Liver (tissue), 3 donors: ENCODE data around the gene RREB1.

Source experiments
- CTCF ChIP-seq: fragments of 150-350 bp; IDR thresholded peaks from 2 replicates; pipeline ENCODE4 v1.5.1; 2017; ENCODE audit warnings: improper control_type of control experiment, low read depth, low read length; ENCODE audit not compliant: missing input control
- RAD21 ChIP-seq, 2 donors: IDR thresholded peaks; 2 replicates each; pipeline ENCODE4 v1.6.1; 2016; ENCODE audit warnings: antibody characterized with exemption in 2 of 2, mild to moderate bottlenecking in 2 of 2
- TAF1 ChIP-seq: conservative IDR thresholded peaks from 2 replicates; pipeline ENCODE4 v1.6.1; 2016; ENCODE audit warnings: antibody characterized with exemption, mild to moderate bottlenecking
- donor health status: healthy.
- donor health status: healthy.

- TF ChIP-seq TAF1 (no peak), RAD21 (IDR thresholded peaks at IDR 0.05) (no peak), CTCF (no peak)
Observed at GRCh38 chr6:7196685-7197283, 89.0 kb downstream of the RREB1 start.
